ENCODE measurements around the gene ADAMTS9. TPM values are rescaled to one million over a fixed set of nuclear protein-coding genes. Genes with fewer than 3 reads are reported as not detected.

Gene ADAMTS9
- total and polyA plus RNA-seq, 11 donors, result 11.3 to 74.4 (median 18.8) TPM

GRCh38 chr3:64631951-64632350, 55.8 kb downstream of the ADAMTS9 start:
- WGBS, 4 donors, result 93 to 98% (median 93%) methylated on average over 1 of the region's 1 CpG
- Histone ChIP-seq H3K9me3 (no peaks in the 10 kb centered on the region), H3K4me3 (no peak overlapping the region), H3K27ac (no peak overlapping the region), H3K27me3 (no peaks in the 10 kb centered on the region), H3K36me3 (peaks cover 3 to 88% (median 68%) of the 10 kb centered on the region in 9 donors), H3K4me1 (peaks cover 0 to 3% (median 0%) of the 10 kb centered on the region in 12 donors)
- intact Hi-C loops (cut with DNase I), result no loop called here
- TF ChIP-seq CTCF (IDR thresholded peaks at IDR 0.05), result no peak
- no peak for TF ChIP-seq POLR2A (IDR thresholded peaks at IDR 0.05)
- no peak for DNase-seq
- no peak for ATAC-seq

- Histone ChIP-seq H3K4me3 (no peak overlapping the region), H3K9me3 (no peaks in the 10 kb centered on the region), H3K4me1 (no peaks in the 10 kb centered on the region), H3K27me3 (no peaks in the 10 kb centered on the region), H3K36me3 (peaks cover 3 to 89% (median 77%) of the 10 kb centered on the region in 9 donors), H3K27ac (no peak overlapping the region)
- no peak for ATAC-seq
- no peak for DNase-seq
- TF ChIP-seq CTCF (IDR thresholded peaks at IDR 0.05) (no peak), POLR2A (IDR thresholded peaks at IDR 0.05) (no peak)
- intact Hi-C loops (cut with DNase I), result no loop called here
- WGBS, 4 donors, result 81 to 90% (median 86%) methylated on average over 7 of the region's 7 CpGs
Measured at GRCh38 chr3:64627471-64628321, 60.1 kb downstream of the ADAMTS9 start.

- H3K27me3 ChIP-seq, result no peaks in the 10 kb centered on the region
- no peaks in the 10 kb centered on the region for H3K9me3 ChIP-seq
- peaks cover 3 to 88% (median 74%) of the 10 kb centered on the region in 9 donors for H3K36me3 ChIP-seq
- no peak for ATAC-seq
- no peak for DNase-seq
- TF ChIP-seq CTCF (IDR thresholded peaks at IDR 0.05) (no peak), POLR2A (IDR thresholded peaks at IDR 0.05) (no peak)
- 92 to 95% (median 93%) methylated on average over 5 of the region's 5 CpGs for WGBS, 4 donors
- H3K4me1 ChIP-seq, result no peaks in the 10 kb centered on the region
- intact Hi-C loops (cut with DNase I), result no loop called here
- no peak overlapping the region for H3K27ac ChIP-seq
- no peak overlapping the region for H3K4me3 ChIP-seq
Measured at GRCh38 chr3:64627042-64627441, 60.8 kb downstream of the ADAMTS9 start.

GRCh38 chr3:64625381-64625780, 62.4 kb downstream of the ADAMTS9 start:
- 87 to 95% (median 94%) methylated on average over 1 of the region's 1 CpG for WGBS, 4 donors

More at GRCh38 chr3:64625381-64625780, 62.4 kb downstream of the ADAMTS9 start:
- Histone ChIP-seq H3K9me3 (no peaks in the 10 kb centered on the region), H3K4me3 (no peak overlapping the region), H3K27me3 (no peaks in the 10 kb centered on the region), H3K4me1 (no peaks in the 10 kb centered on the region), H3K27ac (no peak overlapping the region), H3K36me3 (peaks cover 0 to 90% (median 69%) of the 10 kb centered on the region in 9 donors)
- TF ChIP-seq POLR2A (IDR thresholded peaks at IDR 0.05) (no peak), CTCF (IDR thresholded peaks at IDR 0.05) (no peak)
- ATAC-seq (no peak), DNase-seq (no peak)
- intact Hi-C loops (cut with DNase I), result no loop called here

Data from heart left ventricle (tissue), 16 donors.